GM12865 (cell line): ENCODE measurements around the gene SQOR.

Source experiments
- DNase-seq: peaks from one replicate; pipeline ENCODE4 v3.0.0; 2010; ENCODE audit warnings: low read depth
- H3K4me3 ChIP-seq: 2 replicates; pipeline ENCODE4 v1.5.1; 2011; ENCODE audit warnings: mild to moderate bottlenecking, low read depth, low read length, control low read depth
- CTCF ChIP-seq: IDR thresholded peaks from 2 replicates; pipeline ENCODE4 v1.5.1; 2011; ENCODE audit warnings: low read length, control low read depth, low read depth, inconsistent platforms; ENCODE audit not compliant: insufficient read depth; ENCODE audit errors: missing control alignments

The SQOR gene

GRCh38 chr15:45640616-45641015, 5.8 kb downstream of the SQOR start:
- no peak overlapping the region for H3K4me3 ChIP-seq

GRCh38 chr15:45641374-45641781, 6.5 kb downstream of the SQOR start:
- no peak for TF ChIP-seq CTCF
- no peak for DNase-seq
- no peak overlapping the region for H3K4me3 ChIP-seq

More at GRCh38 chr15:45640616-45641015, 5.8 kb downstream of the SQOR start:
- no peak for DNase-seq
- no peak for TF ChIP-seq CTCF

GRCh38 chr15:45641999-45642932, 7.4 kb downstream of the SQOR start:
- no peak overlapping the region for H3K4me3 ChIP-seq
- DNase-seq = no peak
- TF ChIP-seq CTCF = no peak

GRCh38 chr15:45644437-45644836, 9.6 kb downstream of the SQOR start:
- DNase-seq = no peak
- no peak overlapping the region for H3K4me3 ChIP-seq
- no peak for TF ChIP-seq CTCF

GRCh38 chr15:45645026-45645980, 10.5 kb downstream of the SQOR start:
- H3K4me3 ChIP-seq = no peak overlapping the region
- no peak for TF ChIP-seq CTCF
- DNase-seq = no peak

GRCh38 chr15:45646220-45646619, 11.4 kb downstream of the SQOR start:
- DNase-seq = no peak
- no peak overlapping the region for H3K4me3 ChIP-seq
- TF ChIP-seq CTCF = no peak
